Esophagus squamous epithelium (tissue), 4 donors: ENCODE measurements around the gene SIL1.

ENCODE experiments used
- CTCF ChIP-seq, 6 experiments: fragments of 450-650 bp in 4 of 6; fragments of 200-600 bp in 2 of 6; sonication (generic) in 2 of 6; IDR thresholded peaks; one replicate each; pipeline ENCODE4 v1.5.1; 2016 to 2019; ENCODE audit warnings: antibody characterized with exemption in 6 of 6, mild to moderate bottlenecking in 4 of 6, moderate library complexity in 4 of 6
- POLR2A ChIP-seq, 4 donors: fragments of 450-650 bp; IDR thresholded peaks; one replicate each; pipeline ENCODE4 v1.6.1; 2017; ENCODE audit warnings: antibody characterized with exemption in 4 of 4, mild to moderate bottlenecking in 4 of 4, moderate library complexity in 3 of 4

GRCh38 chr5:138898299-138898698 is 299.9 kb downstream of the SIL1 start:
- TF ChIP-seq CTCF (IDR thresholded peaks at IDR 0.05) (no peak), POLR2A (IDR thresholded peaks at IDR 0.05) (no peak)
